Keratinocyte (primary cell): ENCODE results near the gene MKRN2. TPM values are rescaled to one million over a fixed set of nuclear protein-coding genes. Genes with fewer than 3 reads are reported as not detected.

Experiments used
- DNase-seq: peaks from one replicate; pipeline ENCODE4 v3.0.0-alpha.2; 2011; ENCODE audit warnings: low read depth, missing footprints, low spot score
- FAIRE-seq: peaks from 2 replicates; lab custom pipeline; 2011; peaks lifted over from hg19 to GRCh38; lab: Jason Lieb, UNC
- H2AFZ ChIP-seq: 2 replicates; pipeline ENCODE4 v1.6.0; 2012; ENCODE audit warnings: low read length, control low read depth, inconsistent platforms; ENCODE audit not compliant: control insufficient read depth
- H3K27ac ChIP-seq: 2 replicates; pipeline ENCODE4 v1.5.1; 2011; ENCODE audit warnings: low read length; ENCODE audit not compliant: control insufficient read depth, insufficient read depth
- H3K27me3 ChIP-seq: 3 replicates; pipeline ENCODE4 v1.6.0; 2011; ENCODE audit warnings: low read length; ENCODE audit not compliant: control insufficient read depth, insufficient read depth; ENCODE audit errors: extremely low read depth
- H3K36me3 ChIP-seq, 2 experiments: 2 replicates in 1 of 2; 3 replicates in 1 of 2; pipeline ENCODE4 v1.5.1; 2011; ENCODE audit warnings: low read length in 2 of 2, mild to moderate bottlenecking in 1 of 2; ENCODE audit not compliant: control insufficient read depth in 2 of 2, insufficient read depth in 2 of 2; ENCODE audit errors: extremely low read depth in 1 of 2
- H3K4me1 ChIP-seq: 3 replicates; pipeline ENCODE4 v1.5.1; 2011; ENCODE audit warnings: low read length; ENCODE audit not compliant: control insufficient read depth, insufficient read depth; ENCODE audit errors: extremely low read depth
- H3K4me2 ChIP-seq: 3 replicates; pipeline ENCODE4 v1.6.0; 2011; ENCODE audit warnings: low read depth, low read length; ENCODE audit not compliant: control insufficient read depth, insufficient read depth; ENCODE audit errors: extremely low read depth
- H3K4me3 ChIP-seq, 3 experiments: fragments of 200-600 bp in 1 of 3; sonication (generic) in 1 of 3; 2 replicates in 2 of 3; 3 replicates in 1 of 3; pipeline ENCODE4 v1.5.1; 2011 to 2016; ENCODE audit warnings: low read length in 3 of 3, mild to moderate bottlenecking in 3 of 3, control low read depth in 2 of 3, inconsistent platforms in 1 of 3, low read depth in 1 of 3, mixed read lengths in 1 of 3, mixed run types in 1 of 3, moderate library complexity in 1 of 3; ENCODE audit not compliant: control insufficient read depth in 2 of 3, insufficient read depth in 2 of 3; ENCODE audit errors: extremely low read depth in 1 of 3
- H3K79me2 ChIP-seq: 2 replicates; pipeline ENCODE4 v1.6.0; 2012; ENCODE audit warnings: low read length; ENCODE audit not compliant: control insufficient read depth, insufficient read depth
- H3K9ac ChIP-seq: 3 replicates; pipeline ENCODE4 v1.6.0; 2011; ENCODE audit warnings: low read length; ENCODE audit not compliant: control insufficient read depth, insufficient read depth; ENCODE audit errors: extremely low read depth
- H3K9me1 ChIP-seq: 3 replicates; pipeline ENCODE4 v1.6.0; 2011; ENCODE audit warnings: low read length; ENCODE audit not compliant: control insufficient read depth, insufficient read depth; ENCODE audit errors: extremely low read depth
- H3K9me3 ChIP-seq: 2 replicates; pipeline ENCODE4 v1.5.1; 2012; ENCODE audit warnings: low read depth, low read length; ENCODE audit not compliant: control insufficient read depth
- H4K20me1 ChIP-seq: 3 replicates; pipeline ENCODE4 v1.6.0; 2011; ENCODE audit warnings: low read length; ENCODE audit not compliant: control insufficient read depth, insufficient read depth; ENCODE audit errors: extremely low read depth
- EZH2 ChIP-seq: IDR thresholded peaks from one replicate; pipeline ENCODE4 v1.6.1; 2012; ENCODE audit warnings: inconsistent platforms, mild to moderate bottlenecking, low read length, moderate library complexity
- dilution Hi-C: fragments of 300-500 bp; cut with MboI; formaldehyde crosslinking; loops from one replicate; pipeline ENCODE4 v1.7.0; 2020; ENCODE audit warnings: low sequenced_read_pairs; ENCODE audit not compliant: extremely low pct_ligation_motif_present
- polyA plus RNA-seq, 5 experiments: library from polyadenylated mRNA; depleted of rRNA in 3 of 5; stranded (reverse) in 3 of 5; stranded (forward) in 1 of 5; unstranded in 1 of 5; fragments of >200 nt; gene quantifications; 1 replicate in 1 of 5; 2 replicates in 3 of 5; 3 replicates in 1 of 5; pipeline versions ENCODE4 v1.2.1 to v1.2.3, GENCODE V29; 2011 to 2012; ENCODE audit warnings: missing spikeins in 2 of 5, low read depth in 1 of 5, low replicate concordance in 1 of 5
- TF ChIP-seq, protein P1 (sequence below), 3 experiments: IDR thresholded peaks in 1 of 3; conservative IDR thresholded peaks in 1 of 3; optimal IDR thresholded peaks in 1 of 3; 2 replicates in 2 of 3; 3 replicates in 1 of 3; pipeline versions ENCODE3 to v1.5.1; 2011; ENCODE audit warnings: low read length in 3 of 3, mild to moderate bottlenecking in 3 of 3, moderate library complexity in 2 of 3, control low read depth in 1 of 3, inconsistent platforms in 1 of 3; ENCODE audit not compliant: insufficient read depth in 2 of 3; ENCODE audit errors: extremely low read depth in 1 of 3

Gene MKRN2
- polyA plus RNA-seq, 1 donor (not counting 4 experiments of a cell fraction or from before 2014, with no cell fraction given) = 31.8 TPM

- no peak overlapping the region for H2AFZ ChIP-seq
Measured at GRCh38 chr3:12598890-12599289, 42.0 kb downstream of the MKRN2 start.

GRCh38 chr3:12601072-12601471 is 44.2 kb downstream of the MKRN2 start:
- H3K27ac ChIP-seq = no peak overlapping the region
- H3K36me3 ChIP-seq = peaks cover 10 to 14% of the 10 kb centered on the region in 2 experiments
- DNase-seq = no peak
- no peaks in the 10 kb centered on the region for H3K9me1 ChIP-seq
- no peaks in the 10 kb centered on the region for H4K20me1 ChIP-seq
- dilution Hi-C loops = no loop called here
- H3K27me3 ChIP-seq = no peaks in the 10 kb centered on the region
- FAIRE-seq = no peak
- peaks cover 2% of the 10 kb centered on the region for H3K79me2 ChIP-seq
- H3K4me2 ChIP-seq = no peak overlapping the region
- no peaks in the 10 kb centered on the region for H3K4me1 ChIP-seq
- no peak overlapping the region for H2AFZ ChIP-seq
- TF ChIP-seq, protein P1, sequence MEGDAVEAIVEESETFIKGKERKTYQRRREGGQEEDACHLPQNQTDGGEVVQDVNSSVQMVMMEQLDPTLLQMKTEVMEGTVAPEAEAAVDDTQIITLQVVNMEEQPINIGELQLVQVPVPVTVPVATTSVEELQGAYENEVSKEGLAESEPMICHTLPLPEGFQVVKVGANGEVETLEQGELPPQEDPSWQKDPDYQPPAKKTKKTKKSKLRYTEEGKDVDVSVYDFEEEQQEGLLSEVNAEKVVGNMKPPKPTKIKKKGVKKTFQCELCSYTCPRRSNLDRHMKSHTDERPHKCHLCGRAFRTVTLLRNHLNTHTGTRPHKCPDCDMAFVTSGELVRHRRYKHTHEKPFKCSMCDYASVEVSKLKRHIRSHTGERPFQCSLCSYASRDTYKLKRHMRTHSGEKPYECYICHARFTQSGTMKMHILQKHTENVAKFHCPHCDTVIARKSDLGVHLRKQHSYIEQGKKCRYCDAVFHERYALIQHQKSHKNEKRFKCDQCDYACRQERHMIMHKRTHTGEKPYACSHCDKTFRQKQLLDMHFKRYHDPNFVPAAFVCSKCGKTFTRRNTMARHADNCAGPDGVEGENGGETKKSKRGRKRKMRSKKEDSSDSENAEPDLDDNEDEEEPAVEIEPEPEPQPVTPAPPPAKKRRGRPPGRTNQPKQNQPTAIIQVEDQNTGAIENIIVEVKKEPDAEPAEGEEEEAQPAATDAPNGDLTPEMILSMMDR (optimal IDR thresholded peaks at IDR 0.05 in 1 of 3, IDR thresholded peaks at IDR 0.05 in 1 of 3, conservative IDR thresholded peaks at IDR 0.05 in 1 of 3; ENCODE audit: extremely low read depth in 1 of 3, insufficient read depth in 2 of 3, low read length in 3 of 3) = no peak
- TF ChIP-seq EZH2 = no peak
- H3K9ac ChIP-seq = no peak overlapping the region
- H3K4me3 ChIP-seq = no peak overlapping the region
- no peaks in the 10 kb centered on the region for H3K9me3 ChIP-seq

More at GRCh38 chr3:12598890-12599289, 42.0 kb downstream of the MKRN2 start:
- Histone ChIP-seq H3K4me3 (no peak overlapping the region), H3K27me3 (no peaks in the 10 kb centered on the region), H3K36me3 (peaks cover 4 to 17% of the 10 kb centered on the region in 2 experiments), H3K9me1 (no peaks in the 10 kb centered on the region), H3K9me3 (no peaks in the 10 kb centered on the region), H3K27ac (no peak overlapping the region), H3K4me1 (no peaks in the 10 kb centered on the region), H3K4me2 (no peak overlapping the region), H3K9ac (no peak overlapping the region), H3K79me2 (no peaks in the 10 kb centered on the region), H4K20me1 (no peaks in the 10 kb centered on the region)
- dilution Hi-C loops = no loop called here
- TF ChIP-seq, protein P1 (optimal IDR thresholded peaks at IDR 0.05 in 1 of 3, IDR thresholded peaks at IDR 0.05 in 1 of 3, conservative IDR thresholded peaks at IDR 0.05 in 1 of 3; ENCODE audit: extremely low read depth in 1 of 3, insufficient read depth in 2 of 3, low read length in 3 of 3) = no peak
- no peak for TF ChIP-seq EZH2
- DNase-seq = no peak
- no peak for FAIRE-seq
